ENCODE data around the gene GBE1.
A peak's percentile ranks its signal among the peaks of the same experiment; 100 is the strongest.

GBE1 gene

DNA sequence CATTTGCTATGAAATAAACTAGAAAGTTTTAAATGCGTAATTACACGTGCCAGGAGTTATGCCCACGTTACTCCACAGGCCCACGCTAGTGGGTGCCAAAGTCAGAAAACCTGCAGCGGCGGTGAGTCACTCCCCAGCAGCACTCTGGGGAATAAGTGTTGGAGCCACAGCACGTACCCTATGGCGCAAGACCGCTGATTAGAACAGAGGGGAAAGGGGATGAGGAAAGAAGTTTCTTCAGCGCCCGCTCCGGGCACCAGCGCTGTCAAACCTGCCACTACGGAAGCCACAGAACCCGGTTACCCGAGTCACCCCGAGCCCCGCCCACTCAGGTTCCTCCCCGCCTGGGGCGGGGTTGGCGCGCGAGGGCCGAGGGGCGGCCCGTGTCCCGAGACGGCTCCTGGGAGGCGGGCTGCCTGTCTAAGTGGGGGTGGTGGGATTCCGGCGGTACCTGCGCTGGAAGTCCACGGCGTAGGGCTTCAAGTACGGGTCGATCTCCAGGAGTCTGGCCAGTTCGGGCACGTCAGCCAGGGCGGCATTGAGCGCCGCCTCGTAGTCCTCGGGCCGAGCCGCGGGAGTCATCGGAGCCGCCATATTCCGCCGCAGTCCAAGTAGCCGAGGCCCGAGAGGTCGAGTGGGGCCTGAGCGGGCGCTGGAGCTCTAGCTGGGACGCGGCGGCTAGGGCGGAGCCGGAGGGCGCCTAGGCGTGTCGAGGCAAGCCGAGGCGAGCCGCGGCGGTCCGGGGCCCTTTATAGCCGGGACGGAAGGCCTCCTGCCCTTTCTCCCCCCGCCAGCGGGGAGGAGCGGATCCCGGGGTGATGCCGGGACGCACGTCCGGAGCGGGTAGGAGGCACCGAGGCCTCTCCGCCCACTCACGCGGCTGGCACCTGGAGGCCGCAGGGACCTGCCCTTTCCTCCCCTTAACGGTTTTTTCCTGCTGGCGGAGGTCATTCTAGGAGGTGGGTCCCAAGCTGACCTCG is at the start of gene GBE1:
Gene GBE1, minus strand, starts transcription at position 722 of the 980 bp plus-strand sequence. Its CDS starts 128 bp downstream, at position 594.
- no peaks in the 10 kb centered on the region for H3K4me1 ChIP-seq (ENCODE audit: control insufficient read depth, insufficient read depth, low read length)
- H3K4me3 ChIP-seq (ENCODE audit: low read depth, low read length) = peak within 1 kb of the TSS; percentile 84
- H3K9me3 ChIP-seq (ENCODE audit: control insufficient read depth, insufficient read depth, low read depth, low read length) = no peaks in the 10 kb centered on the region
- ChIA-PET CTCF (no interaction called here), POLR2A (interaction anchor here (0.7 to 1.7 kb wide), 2 partner anchors 17 to 28 kb away, joined by 3 to 5 read pairs; no protein-coding TSS in a partner anchor)
- no peaks in the 10 kb centered on the region for H3K36me3 ChIP-seq (ENCODE audit: control insufficient read depth in 2 of 2, insufficient read depth in 1 of 2, low read length in 2 of 2)
- H3K27ac ChIP-seq (ENCODE audit: extremely low read depth, low read depth, low read length) = peak within 1 kb of the TSS; percentile 93
- TF ChIP-seq, protein P1, sequence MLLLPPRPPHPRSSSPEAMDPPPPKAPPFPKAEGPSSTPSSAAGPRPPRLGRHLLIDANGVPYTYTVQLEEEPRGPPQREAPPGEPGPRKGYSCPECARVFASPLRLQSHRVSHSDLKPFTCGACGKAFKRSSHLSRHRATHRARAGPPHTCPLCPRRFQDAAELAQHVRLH (tag by site-specific recombination; IDR thresholded peaks at IDR 0.05) = no peak
- TF ChIP-seq HOXC10 (CRISPR knock-in tag; IDR thresholded peaks at IDR 0.05) (no peak), ZNF335 (tag by site-specific recombination; conservative IDR thresholded peaks at IDR 0.05) (peak; percentile 91), BCL11A (tag by site-specific recombination; IDR thresholded peaks at IDR 0.05; ENCODE audit: low read depth) (no peak), ZFP3 (tag by site-specific recombination; IDR thresholded peaks at IDR 0.05; ENCODE audit: low read depth) (no peak), ZFHX2 (tag by site-specific recombination; conservative IDR thresholded peaks at IDR 0.05) (peak; percentile 60), HOXA7 (CRISPR knock-in tag; IDR thresholded peaks at IDR 0.05; ENCODE audit: borderline replicate concordance) (no peak), ZNF350 (tag by site-specific recombination; IDR thresholded peaks at IDR 0.05) (no peak), ZNF184 (tag by site-specific recombination; IDR thresholded peaks at IDR 0.05) (no peak), MZF1 (tag by site-specific recombination; IDR thresholded peaks at IDR 0.05; ENCODE audit: borderline replicate concordance) (peak; percentile 96), ZSCAN23 (tag by site-specific recombination; IDR thresholded peaks at IDR 0.05) (no peak), ZNF530 (tag by site-specific recombination; IDR thresholded peaks at IDR 0.05; ENCODE audit: low read depth) (no peak), ZNF837 (tag by site-specific recombination; IDR thresholded peaks at IDR 0.05) (no peak), SP3 (tag by site-specific recombination; IDR thresholded peaks at IDR 0.05) (peak; percentile 87), GLIS2 (tag by site-specific recombination; IDR thresholded peaks at IDR 0.05) (peak; percentile 71), ZNF366 (tag by site-specific recombination; conservative IDR thresholded peaks at IDR 0.05) (peak; percentile 40; the same call in 1 of the 2 replicates), ZNF830 (tag by site-specific recombination; IDR thresholded peaks at IDR 0.05; ENCODE audit: low read depth) (no peak), ZBTB1 (tag by site-specific recombination; IDR thresholded peaks at IDR 0.05) (0 out of 2 replicates have a peak, but pooled peaks have one; percentile 37)
- TF ChIP-seq, protein P2, sequence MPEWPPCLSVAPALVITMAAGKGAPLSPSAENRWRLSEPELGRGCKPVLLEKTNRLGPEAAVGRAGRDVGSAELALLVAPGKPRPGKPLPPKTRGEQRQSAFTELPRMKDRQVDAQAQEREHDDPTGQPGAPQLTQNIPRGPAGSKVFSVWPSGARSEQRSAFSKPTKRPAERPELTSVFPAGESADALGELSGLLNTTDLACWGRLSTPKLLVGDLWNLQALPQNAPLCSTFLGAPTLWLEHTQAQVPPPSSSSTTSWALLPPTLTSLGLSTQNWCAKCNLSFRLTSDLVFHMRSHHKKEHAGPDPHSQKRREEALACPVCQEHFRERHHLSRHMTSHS (tag by site-specific recombination; IDR thresholded peaks at IDR 0.05) = no peak
- TF ChIP-seq, protein P3, sequence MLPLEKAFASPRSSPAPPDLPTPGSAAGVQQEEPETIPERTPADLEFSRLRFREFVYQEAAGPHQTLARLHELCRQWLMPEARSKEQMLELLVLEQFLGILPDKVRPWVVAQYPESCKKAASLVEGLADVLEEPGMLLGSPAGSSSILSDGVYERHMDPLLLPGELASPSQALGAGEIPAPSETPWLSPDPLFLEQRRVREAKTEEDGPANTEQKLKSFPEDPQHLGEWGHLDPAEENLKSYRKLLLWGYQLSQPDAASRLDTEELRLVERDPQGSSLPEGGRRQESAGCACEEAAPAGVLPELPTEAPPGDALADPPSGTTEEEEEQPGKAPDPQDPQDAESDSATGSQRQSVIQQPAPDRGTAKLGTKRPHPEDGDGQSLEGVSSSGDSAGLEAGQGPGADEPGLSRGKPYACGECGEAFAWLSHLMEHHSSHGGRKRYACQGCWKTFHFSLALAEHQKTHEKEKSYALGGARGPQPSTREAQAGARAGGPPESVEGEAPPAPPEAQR (tag by site-specific recombination; IDR thresholded peaks at IDR 0.05) = no peak
- TF ChIP-seq, protein P4, sequence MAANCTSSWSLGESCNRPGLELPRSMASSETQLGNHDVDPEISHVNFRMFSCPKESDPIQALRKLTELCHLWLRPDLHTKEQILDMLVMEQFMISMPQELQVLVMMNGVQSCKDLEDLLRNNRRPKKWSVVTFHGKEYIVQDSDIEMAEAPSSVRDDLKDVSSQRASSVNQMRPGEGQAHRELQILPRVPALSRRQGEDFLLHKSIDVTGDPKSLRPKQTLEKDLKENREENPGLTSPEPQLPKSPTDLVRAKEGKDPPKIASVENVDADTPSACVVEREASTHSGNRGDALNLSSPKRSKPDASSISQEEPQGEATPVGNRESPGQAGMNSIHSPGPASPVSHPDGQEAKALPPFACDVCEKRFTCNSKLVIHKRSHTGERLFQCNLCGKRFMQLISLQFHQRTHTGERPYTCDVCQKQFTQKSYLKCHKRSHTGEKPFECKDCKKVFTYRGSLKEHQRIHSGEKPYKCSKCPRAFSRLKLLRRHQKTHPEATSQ (tag by site-specific recombination; IDR thresholded peaks at IDR 0.05) = no peak
- TF ChIP-seq, protein P5, sequence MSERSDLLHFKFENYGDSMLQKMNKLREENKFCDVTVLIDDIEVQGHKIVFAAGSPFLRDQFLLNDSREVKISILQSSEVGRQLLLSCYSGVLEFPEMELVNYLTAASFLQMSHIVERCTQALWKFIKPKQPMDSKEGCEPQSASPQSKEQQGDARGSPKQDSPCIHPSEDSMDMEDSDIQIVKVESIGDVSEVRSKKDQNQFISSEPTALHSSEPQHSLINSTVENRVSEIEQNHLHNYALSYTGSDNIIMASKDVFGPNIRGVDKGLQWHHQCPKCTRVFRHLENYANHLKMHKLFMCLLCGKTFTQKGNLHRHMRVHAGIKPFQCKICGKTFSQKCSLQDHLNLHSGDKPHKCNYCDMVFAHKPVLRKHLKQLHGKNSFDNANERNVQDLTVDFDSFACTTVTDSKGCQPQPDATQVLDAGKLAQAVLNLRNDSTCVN (tag by site-specific recombination; optimal IDR thresholded peaks at IDR 0.05) = peak; percentile 81
- TF ChIP-seq, protein P6, sequence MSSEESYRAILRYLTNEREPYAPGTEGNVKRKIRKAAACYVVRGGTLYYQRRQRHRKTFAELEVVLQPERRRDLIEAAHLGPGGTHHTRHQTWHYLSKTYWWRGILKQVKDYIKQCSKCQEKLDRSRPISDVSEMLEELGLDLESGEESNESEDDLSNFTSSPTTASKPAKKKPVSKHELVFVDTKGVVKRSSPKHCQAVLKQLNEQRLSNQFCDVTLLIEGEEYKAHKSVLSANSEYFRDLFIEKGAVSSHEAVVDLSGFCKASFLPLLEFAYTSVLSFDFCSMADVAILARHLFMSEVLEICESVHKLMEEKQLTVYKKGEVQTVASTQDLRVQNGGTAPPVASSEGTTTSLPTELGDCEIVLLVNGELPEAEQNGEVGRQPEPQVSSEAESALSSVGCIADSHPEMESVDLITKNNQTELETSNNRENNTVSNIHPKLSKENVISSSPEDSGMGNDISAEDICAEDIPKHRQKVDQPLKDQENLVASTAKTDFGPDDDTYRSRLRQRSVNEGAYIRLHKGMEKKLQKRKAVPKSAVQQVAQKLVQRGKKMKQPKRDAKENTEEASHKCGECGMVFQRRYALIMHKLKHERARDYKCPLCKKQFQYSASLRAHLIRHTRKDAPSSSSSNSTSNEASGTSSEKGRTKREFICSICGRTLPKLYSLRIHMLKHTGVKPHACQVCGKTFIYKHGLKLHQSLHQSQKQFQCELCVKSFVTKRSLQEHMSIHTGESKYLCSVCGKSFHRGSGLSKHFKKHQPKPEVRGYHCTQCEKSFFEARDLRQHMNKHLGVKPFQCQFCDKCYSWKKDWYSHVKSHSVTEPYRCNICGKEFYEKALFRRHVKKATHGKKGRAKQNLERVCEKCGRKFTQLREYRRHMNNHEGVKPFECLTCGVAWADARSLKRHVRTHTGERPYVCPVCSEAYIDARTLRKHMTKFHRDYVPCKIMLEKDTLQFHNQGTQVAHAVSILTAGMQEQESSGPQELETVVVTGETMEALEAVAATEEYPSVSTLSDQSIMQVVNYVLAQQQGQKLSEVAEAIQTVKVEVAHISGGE (tag by site-specific recombination; conservative IDR thresholded peaks at IDR 0.05; ENCODE audit: low read depth) = peak; percentile 47; the same call in 1 of the 2 replicates
- TF ChIP-seq, protein P7, sequence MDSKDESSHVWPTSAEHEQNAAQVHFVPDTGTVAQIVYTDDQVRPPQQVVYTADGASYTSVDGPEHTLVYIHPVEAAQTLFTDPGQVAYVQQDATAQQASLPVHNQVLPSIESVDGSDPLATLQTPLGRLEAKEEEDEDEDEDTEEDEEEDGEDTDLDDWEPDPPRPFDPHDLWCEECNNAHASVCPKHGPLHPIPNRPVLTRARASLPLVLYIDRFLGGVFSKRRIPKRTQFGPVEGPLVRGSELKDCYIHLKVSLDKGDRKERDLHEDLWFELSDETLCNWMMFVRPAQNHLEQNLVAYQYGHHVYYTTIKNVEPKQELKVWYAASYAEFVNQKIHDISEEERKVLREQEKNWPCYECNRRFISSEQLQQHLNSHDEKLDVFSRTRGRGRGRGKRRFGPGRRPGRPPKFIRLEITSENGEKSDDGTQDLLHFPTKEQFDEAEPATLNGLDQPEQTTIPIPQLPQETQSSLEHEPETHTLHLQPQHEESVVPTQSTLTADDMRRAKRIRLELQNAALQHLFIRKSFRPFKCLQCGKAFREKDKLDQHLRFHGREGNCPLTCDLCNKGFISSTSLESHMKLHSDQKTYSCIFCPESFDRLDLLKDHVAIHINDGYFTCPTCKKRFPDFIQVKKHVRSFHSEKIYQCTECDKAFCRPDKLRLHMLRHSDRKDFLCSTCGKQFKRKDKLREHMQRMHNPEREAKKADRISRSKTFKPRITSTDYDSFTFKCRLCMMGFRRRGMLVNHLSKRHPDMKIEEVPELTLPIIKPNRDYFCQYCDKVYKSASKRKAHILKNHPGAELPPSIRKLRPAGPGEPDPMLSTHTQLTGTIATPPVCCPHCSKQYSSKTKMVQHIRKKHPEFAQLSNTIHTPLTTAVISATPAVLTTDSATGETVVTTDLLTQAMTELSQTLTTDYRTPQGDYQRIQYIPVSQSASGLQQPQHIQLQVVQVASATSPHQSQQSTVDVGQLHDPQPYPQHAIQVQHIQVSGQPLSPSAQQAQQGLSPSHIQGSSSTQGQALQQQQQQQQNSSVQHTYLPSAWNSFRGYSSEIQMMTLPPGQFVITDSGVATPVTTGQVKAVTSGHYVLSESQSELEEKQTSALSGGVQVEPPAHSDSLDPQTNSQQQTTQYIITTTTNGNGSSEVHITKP (tag by site-specific recombination; IDR thresholded peaks at IDR 0.05) = peak; percentile 4; the same call in 1 of the 2 replicates
